Measurements from ENCODE around the gene NXPH4.

Gene NXPH4

DNA sequence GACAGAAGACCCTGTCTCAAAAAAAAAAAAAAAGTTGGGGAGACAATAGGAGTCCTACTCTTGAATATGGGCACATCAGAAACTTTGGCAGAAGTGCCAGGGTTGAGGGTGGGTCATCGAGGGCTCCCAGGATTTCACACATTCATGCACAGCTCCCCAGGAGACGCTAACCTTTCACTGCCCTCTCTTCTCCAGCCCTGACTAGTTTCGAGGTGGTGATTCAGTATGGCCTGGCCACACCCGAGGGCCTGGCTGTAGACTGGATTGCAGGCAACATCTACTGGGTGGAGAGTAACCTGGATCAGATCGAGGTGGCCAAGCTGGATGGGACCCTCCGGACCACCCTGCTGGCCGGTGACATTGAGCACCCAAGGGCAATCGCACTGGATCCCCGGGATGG is 39.7 kb upstream of the NXPH4 start:
- peak overlapping the region; percentile 97 for H3K27ac ChIP-seq
- ChIA-PET POLR2A (ENCODE audit: low non-redundant PET) (interaction anchor here (1.4 to 1.9 kb wide), 2 partner anchors 49 to 65 kb away, joined by 5 to 11 read pairs; partner anchors contain the start of gene LRP1), CTCF (interaction anchor here (0.6 to 3.2 kb wide), 7 partner anchors 10 to 425 kb away, joined by 3 to 37 read pairs (median 7); no protein-coding TSS in a partner anchor)
- DNase-seq (ENCODE audit: low spot score), result peak; percentile 67
- TF ChIP-seq, protein P1, sequence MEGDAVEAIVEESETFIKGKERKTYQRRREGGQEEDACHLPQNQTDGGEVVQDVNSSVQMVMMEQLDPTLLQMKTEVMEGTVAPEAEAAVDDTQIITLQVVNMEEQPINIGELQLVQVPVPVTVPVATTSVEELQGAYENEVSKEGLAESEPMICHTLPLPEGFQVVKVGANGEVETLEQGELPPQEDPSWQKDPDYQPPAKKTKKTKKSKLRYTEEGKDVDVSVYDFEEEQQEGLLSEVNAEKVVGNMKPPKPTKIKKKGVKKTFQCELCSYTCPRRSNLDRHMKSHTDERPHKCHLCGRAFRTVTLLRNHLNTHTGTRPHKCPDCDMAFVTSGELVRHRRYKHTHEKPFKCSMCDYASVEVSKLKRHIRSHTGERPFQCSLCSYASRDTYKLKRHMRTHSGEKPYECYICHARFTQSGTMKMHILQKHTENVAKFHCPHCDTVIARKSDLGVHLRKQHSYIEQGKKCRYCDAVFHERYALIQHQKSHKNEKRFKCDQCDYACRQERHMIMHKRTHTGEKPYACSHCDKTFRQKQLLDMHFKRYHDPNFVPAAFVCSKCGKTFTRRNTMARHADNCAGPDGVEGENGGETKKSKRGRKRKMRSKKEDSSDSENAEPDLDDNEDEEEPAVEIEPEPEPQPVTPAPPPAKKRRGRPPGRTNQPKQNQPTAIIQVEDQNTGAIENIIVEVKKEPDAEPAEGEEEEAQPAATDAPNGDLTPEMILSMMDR (conservative IDR thresholded peaks at IDR 0.05; ENCODE audit: low read depth), result no peak

DNA sequence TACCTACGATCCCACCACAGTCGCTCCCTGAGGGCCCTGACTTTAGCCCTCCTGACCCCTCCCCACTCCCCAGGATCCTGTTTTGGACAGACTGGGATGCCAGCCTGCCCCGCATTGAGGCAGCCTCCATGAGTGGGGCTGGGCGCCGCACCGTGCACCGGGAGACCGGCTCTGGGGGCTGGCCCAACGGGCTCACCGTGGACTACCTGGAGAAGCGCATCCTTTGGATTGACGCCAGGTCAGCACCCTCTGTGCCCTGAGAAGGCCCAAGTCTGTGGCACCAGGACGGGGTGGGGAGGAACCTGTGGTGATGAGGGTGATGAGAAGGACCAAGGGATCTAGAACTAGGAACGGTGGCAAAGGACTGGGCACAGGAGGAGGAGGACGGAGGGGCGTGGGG is 39.2 kb upstream of the NXPH4 start:
- TF ChIP-seq, protein P1 (conservative IDR thresholded peaks at IDR 0.05; ENCODE audit: low read depth), result no peak
- ChIA-PET CTCF (interaction anchor here (2.4 to 3.2 kb wide), 2 partner anchors 25 to 53 kb away, joined by 14 to 37 read pairs; no protein-coding TSS in a partner anchor), POLR2A (ENCODE audit: low non-redundant PET) (no interaction called here)
- peak overlapping the region; percentile 97 for H3K27ac ChIP-seq
- DNase-seq (ENCODE audit: low spot score), result no peak

DNA sequence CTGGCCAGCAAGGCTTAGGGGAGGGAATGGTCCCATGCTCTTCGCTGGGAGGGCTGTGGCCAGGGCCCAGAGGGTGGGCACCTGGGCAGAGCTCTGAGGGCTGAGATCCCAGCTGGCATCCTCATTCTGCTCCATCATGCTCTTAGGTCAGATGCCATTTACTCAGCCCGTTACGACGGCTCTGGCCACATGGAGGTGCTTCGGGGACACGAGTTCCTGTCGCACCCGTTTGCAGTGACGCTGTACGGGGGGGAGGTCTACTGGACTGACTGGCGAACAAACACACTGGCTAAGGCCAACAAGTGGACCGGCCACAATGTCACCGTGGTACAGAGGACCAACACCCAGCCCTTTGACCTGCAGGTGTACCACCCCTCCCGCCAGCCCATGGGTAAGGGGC is 38.4 kb upstream of the NXPH4 start:
- ChIA-PET CTCF (interaction anchor here (1.0 to 9.6 kb wide), 2 partner anchors 53 to 66 kb away, joined by 4 to 89 read pairs; partner anchors contain the start of gene LRP1), POLR2A (ENCODE audit: low non-redundant PET) (no interaction called here)
- TF ChIP-seq, protein P1 (conservative IDR thresholded peaks at IDR 0.05; ENCODE audit: low read depth), result no peak
- no peak for DNase-seq (ENCODE audit: low spot score)
- peak overlapping the region; percentile 97 for H3K27ac ChIP-seq

- DNase-seq (ENCODE audit: low spot score), result no peak
- H3K27ac ChIP-seq, result peak overlapping the region; percentile 64
- TF ChIP-seq, protein P1 (conservative IDR thresholded peaks at IDR 0.05; ENCODE audit: low read depth), result no peak
- ChIA-PET POLR2A (ENCODE audit: low non-redundant PET) (no interaction called here), CTCF (interaction anchor here (0.6 to 9.6 kb wide), 5 partner anchors 28 to 309 kb away, joined by 4 to 89 read pairs (median 4); partner anchors contain the start of gene LRP1)
These were observed 37.1 kb upstream of the NXPH4 start for GRCh38 chr12:57179331-57180086.

DNA sequence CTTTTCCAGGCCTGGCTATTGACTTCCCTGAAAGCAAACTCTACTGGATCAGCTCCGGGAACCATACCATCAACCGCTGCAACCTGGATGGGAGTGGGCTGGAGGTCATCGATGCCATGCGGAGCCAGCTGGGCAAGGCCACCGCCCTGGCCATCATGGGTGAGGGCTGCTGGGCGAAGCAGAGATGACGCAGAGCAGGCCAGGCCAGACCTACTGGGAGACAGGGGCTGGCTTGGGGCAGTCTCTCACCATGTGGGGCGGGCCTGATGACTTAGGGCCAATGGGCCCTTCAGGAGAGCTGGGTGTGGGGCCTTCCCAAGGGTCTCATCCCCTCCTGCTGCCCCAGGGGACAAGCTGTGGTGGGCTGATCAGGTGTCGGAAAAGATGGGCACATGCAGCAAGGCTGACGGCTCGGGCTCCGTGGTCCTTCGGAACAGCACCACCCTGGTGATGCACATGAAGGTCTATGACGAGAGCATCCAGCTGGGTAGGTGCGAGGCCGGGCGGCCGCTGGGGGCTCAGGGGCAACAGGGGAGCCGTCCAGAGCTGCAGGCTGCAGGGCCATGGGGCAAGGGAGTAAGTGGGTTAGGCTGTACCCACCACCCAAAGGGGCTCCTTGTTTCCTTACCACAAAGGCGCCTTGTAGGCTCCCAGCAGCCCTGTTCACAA is 36.1 kb upstream of the NXPH4 start:
- TF ChIP-seq, protein P1 (conservative IDR thresholded peaks at IDR 0.05; ENCODE audit: low read depth), result no peak
- ChIA-PET POLR2A (ENCODE audit: low non-redundant PET) (no interaction called here), CTCF (interaction anchor here (0.6 to 9.6 kb wide), 3 partner anchors 29 to 308 kb away, joined by 4 to 89 read pairs (median 5); partner anchors contain the start of gene LRP1)
- H3K27ac ChIP-seq, result peak overlapping the region; percentile 64
- DNase-seq (ENCODE audit: low spot score), result no peak

DNA sequence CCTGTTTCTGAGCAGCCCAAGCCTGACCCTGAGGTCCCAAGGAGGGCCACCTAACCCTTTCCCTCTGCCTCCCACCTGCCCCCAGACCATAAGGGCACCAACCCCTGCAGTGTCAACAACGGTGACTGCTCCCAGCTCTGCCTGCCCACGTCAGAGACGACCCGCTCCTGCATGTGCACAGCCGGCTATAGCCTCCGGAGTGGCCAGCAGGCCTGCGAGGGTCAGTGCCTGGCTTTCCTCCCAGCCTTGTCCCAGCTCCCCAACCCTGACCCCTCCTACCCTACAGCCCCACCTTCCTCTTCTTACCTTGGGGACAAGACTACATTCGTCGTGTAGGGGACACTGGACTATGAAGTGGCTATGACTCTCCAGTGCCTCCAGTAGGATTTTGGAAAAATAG is 35.5 kb upstream of the NXPH4 start:
- H3K27ac ChIP-seq, result peak overlapping the region; percentile 64
- DNase-seq (ENCODE audit: low spot score), result no peak
- TF ChIP-seq, protein P1 (conservative IDR thresholded peaks at IDR 0.05; ENCODE audit: low read depth), result no peak
- ChIA-PET CTCF (interaction anchor here (9.6 kb wide), 1 partner anchor 55 kb away, joined by 89 read pairs; the partner anchor contains the start of gene LRP1), POLR2A (ENCODE audit: low non-redundant PET) (no interaction called here)
